Stimulated activated memory B cell treated with anti-CD40 and anti-IgM and Interleukin-4, amounts not matched to agents 10 μg/mL and 1 μg/mL and 100 μg/mL, for 72 hours (primary cell): Measurements from ENCODE around the gene MEGF8.
A peak's percentile ranks its signal among the peaks of the same experiment; 100 is the strongest.

ENCODE experiments used
- ATAC-seq: fragments of 150-1000 bp; cut with Tn5 transposase; 2 replicates; pipeline ENCODE4 v1.10.0; 2021
- H3K27ac Mint-ChIP-seq: one replicate; pipeline ENCODE4 v1.8.0; 2022; ENCODE audit warnings: mild to moderate bottlenecking, mixed read lengths
- H3K27me3 Mint-ChIP-seq: one replicate; pipeline ENCODE4 v1.8.0; 2022; ENCODE audit warnings: mixed read lengths
- H3K36me3 Mint-ChIP-seq: one replicate; pipeline ENCODE4 v1.8.0; 2022; ENCODE audit warnings: mixed read lengths
- H3K4me1 Mint-ChIP-seq: one replicate; pipeline ENCODE4 v1.8.0; 2022; ENCODE audit warnings: mixed read lengths
- H3K4me3 Mint-ChIP-seq: one replicate; pipeline ENCODE4 v1.8.0; 2022; ENCODE audit warnings: mild to moderate bottlenecking, moderate library complexity, mixed read lengths
- H3K9me3 Mint-ChIP-seq: one replicate; pipeline ENCODE4 v1.8.0; 2022; ENCODE audit warnings: mixed read lengths

Gene MEGF8

GRCh38 chr19:42292042-42292960 lies 33.1 kb upstream of the MEGF8 start:
- peaks cover 30% of the 10 kb centered on the region for H3K36me3 Mint-ChIP-seq
- H3K27ac Mint-ChIP-seq, result no peak overlapping the region
- no peak for ATAC-seq

GRCh38 chr19:42292963-42293362 lies 32.5 kb upstream of the MEGF8 start:
- no peak overlapping the region for H3K27ac Mint-ChIP-seq
- no peak overlapping the region for H3K4me3 Mint-ChIP-seq
- no peaks in the 10 kb centered on the region for H3K27me3 Mint-ChIP-seq
- peaks cover 30% of the 10 kb centered on the region for H3K36me3 Mint-ChIP-seq
- ATAC-seq, result no peak
- H3K9me3 Mint-ChIP-seq, result no peaks in the 10 kb centered on the region
- peaks cover 33% of the 10 kb centered on the region for H3K4me1 Mint-ChIP-seq

More at GRCh38 chr19:42292042-42292960, 33.1 kb upstream of the MEGF8 start:
- H3K4me3 Mint-ChIP-seq, result no peak overlapping the region
- H3K9me3 Mint-ChIP-seq, result no peaks in the 10 kb centered on the region
- peaks cover 33% of the 10 kb centered on the region for H3K4me1 Mint-ChIP-seq
- no peaks in the 10 kb centered on the region for H3K27me3 Mint-ChIP-seq

- peaks cover 27% of the 10 kb centered on the region for H3K36me3 Mint-ChIP-seq
- no peak for ATAC-seq
- H3K27ac Mint-ChIP-seq, result no peak overlapping the region
- peaks cover 33% of the 10 kb centered on the region for H3K4me1 Mint-ChIP-seq
- no peak overlapping the region for H3K4me3 Mint-ChIP-seq
- no peaks in the 10 kb centered on the region for H3K27me3 Mint-ChIP-seq
- no peaks in the 10 kb centered on the region for H3K9me3 Mint-ChIP-seq
Measured at GRCh38 chr19:42293540-42293939, 31.9 kb upstream of the MEGF8 start.

- Mint-ChIP-seq H3K4me3 (no peak overlapping the region), H3K27ac (no peak overlapping the region), H3K36me3 (peaks cover 23% of the 10 kb centered on the region), H3K27me3 (no peaks in the 10 kb centered on the region), H3K9me3 (no peaks in the 10 kb centered on the region), H3K4me1 (peaks cover 33% of the 10 kb centered on the region)
- no peak for ATAC-seq
Measured at GRCh38 chr19:42293948-42294347, 31.5 kb upstream of the MEGF8 start.

- H3K4me1 Mint-ChIP-seq, result peaks cover 33% of the 10 kb centered on the region
- no peak overlapping the region for H3K27ac Mint-ChIP-seq
- no peaks in the 10 kb centered on the region for H3K9me3 Mint-ChIP-seq
- no peak for ATAC-seq
- peaks cover 23% of the 10 kb centered on the region for H3K36me3 Mint-ChIP-seq
- H3K4me3 Mint-ChIP-seq, result no peak overlapping the region
- no peaks in the 10 kb centered on the region for H3K27me3 Mint-ChIP-seq
Measured at GRCh38 chr19:42294471-42295137, 30.8 kb upstream of the MEGF8 start.

- H3K9me3 Mint-ChIP-seq, result no peaks in the 10 kb centered on the region
Measured at GRCh38 chr19:42295342-42295741, 30.1 kb upstream of the MEGF8 start.

GRCh38 chr19:42295831-42296525 lies 29.5 kb upstream of the MEGF8 start:
- no peak overlapping the region for H3K27ac Mint-ChIP-seq

More at GRCh38 chr19:42295342-42295741, 30.1 kb upstream of the MEGF8 start:
- Mint-ChIP-seq H3K4me1 (peaks cover 33% of the 10 kb centered on the region), H3K27ac (no peak overlapping the region), H3K27me3 (no peaks in the 10 kb centered on the region), H3K36me3 (peaks cover 23% of the 10 kb centered on the region), H3K4me3 (no peak overlapping the region)
- ATAC-seq, result no peak

GRCh38 chr19:42297039-42297438 lies 28.4 kb upstream of the MEGF8 start:
- Mint-ChIP-seq H3K27me3 (no peaks in the 10 kb centered on the region), H3K27ac (no peak overlapping the region), H3K4me3 (no peak overlapping the region), H3K9me3 (no peaks in the 10 kb centered on the region), H3K36me3 (peaks cover 13% of the 10 kb centered on the region), H3K4me1 (peaks cover 23% of the 10 kb centered on the region)
- no peak for ATAC-seq

More at GRCh38 chr19:42295831-42296525, 29.5 kb upstream of the MEGF8 start:
- Mint-ChIP-seq H3K4me3 (no peak overlapping the region), H3K36me3 (peaks cover 23% of the 10 kb centered on the region), H3K4me1 (peaks cover 27% of the 10 kb centered on the region), H3K9me3 (no peaks in the 10 kb centered on the region), H3K27me3 (no peaks in the 10 kb centered on the region)
- ATAC-seq, result peak; percentile 80

GRCh38 chr19:42301646-42302203 lies 23.7 kb upstream of the MEGF8 start, which contains the start of gene PRR19:
Gene PRR19 (plus strand): TSS chr19:42302132. CDS start chr19:42309585, 7,453 bp downstream.
- no peaks in the 10 kb centered on the region for H3K9me3 Mint-ChIP-seq
- H3K27me3 Mint-ChIP-seq, result no peaks in the 10 kb centered on the region
- H3K4me1 Mint-ChIP-seq, result peaks cover 26% of the 10 kb centered on the region
- no peaks in the 10 kb centered on the region for H3K36me3 Mint-ChIP-seq
- peak within 1 kb of the TSS; percentile 93 for H3K4me3 Mint-ChIP-seq
- peak; percentile 52 for ATAC-seq
- H3K27ac Mint-ChIP-seq, result peak within 1 kb of the TSS; percentile 77

- H3K4me3 Mint-ChIP-seq, result peak overlapping the region; percentile 93
- H3K36me3 Mint-ChIP-seq, result no peaks in the 10 kb centered on the region
- peaks cover 25% of the 10 kb centered on the region for H3K4me1 Mint-ChIP-seq
- no peak for ATAC-seq
- H3K27me3 Mint-ChIP-seq, result no peaks in the 10 kb centered on the region
- H3K9me3 Mint-ChIP-seq, result no peaks in the 10 kb centered on the region
- peak overlapping the region; percentile 77 for H3K27ac Mint-ChIP-seq
Measured at GRCh38 chr19:42303101-42303464, 22.4 kb upstream of the MEGF8 start.

GRCh38 chr19:42303876-42304275 lies 21.6 kb upstream of the MEGF8 start:
- H3K4me3 Mint-ChIP-seq, result no peak overlapping the region

GRCh38 chr19:42306646-42307045 lies 18.8 kb upstream of the MEGF8 start:
- H3K36me3 Mint-ChIP-seq, result no peaks in the 10 kb centered on the region
- no peak overlapping the region for H3K27ac Mint-ChIP-seq
- peaks cover 22% of the 10 kb centered on the region for H3K4me1 Mint-ChIP-seq
- peaks cover 12% of the 10 kb centered on the region for H3K27me3 Mint-ChIP-seq
- H3K9me3 Mint-ChIP-seq, result no peaks in the 10 kb centered on the region
- no peak for ATAC-seq
- no peak overlapping the region for H3K4me3 Mint-ChIP-seq

More at GRCh38 chr19:42303876-42304275, 21.6 kb upstream of the MEGF8 start:
- Mint-ChIP-seq H3K36me3 (no peaks in the 10 kb centered on the region), H3K27me3 (no peaks in the 10 kb centered on the region), H3K4me1 (peaks cover 25% of the 10 kb centered on the region), H3K27ac (no peak overlapping the region), H3K9me3 (no peaks in the 10 kb centered on the region)
- ATAC-seq, result no peak

- no peaks in the 10 kb centered on the region for H3K9me3 Mint-ChIP-seq
- H3K4me3 Mint-ChIP-seq, result no peak overlapping the region
- ATAC-seq, result no peak
- H3K27me3 Mint-ChIP-seq, result peaks cover 43% of the 10 kb centered on the region
- H3K36me3 Mint-ChIP-seq, result no peaks in the 10 kb centered on the region
- H3K4me1 Mint-ChIP-seq, result peaks cover 18% of the 10 kb centered on the region
- no peak overlapping the region for H3K27ac Mint-ChIP-seq
Measured at GRCh38 chr19:42309686-42310085, 15.7 kb upstream of the MEGF8 start.

- ATAC-seq, result no peak
- Mint-ChIP-seq H3K4me3 (no peak overlapping the region), H3K4me1 (peaks cover 19% of the 10 kb centered on the region), H3K9me3 (no peaks in the 10 kb centered on the region), H3K27me3 (peaks cover 52% of the 10 kb centered on the region), H3K36me3 (no peaks in the 10 kb centered on the region), H3K27ac (no peak overlapping the region)
Measured at GRCh38 chr19:42311657-42312056, 13.8 kb upstream of the MEGF8 start.

- Mint-ChIP-seq H3K36me3 (no peaks in the 10 kb centered on the region), H3K4me1 (peaks cover 26% of the 10 kb centered on the region), H3K9me3 (no peaks in the 10 kb centered on the region), H3K4me3 (peak overlapping the region; percentile 73), H3K27me3 (peaks cover 52% of the 10 kb centered on the region), H3K27ac (no peak overlapping the region)
- ATAC-seq, result no peak
Measured at GRCh38 chr19:42312370-42312769, 13.1 kb upstream of the MEGF8 start.
